Lung (tissue), 12 donors: ENCODE measurements around the gene CXCR3. TPM values are rescaled to one million over a fixed set of nuclear protein-coding genes. Genes with fewer than 3 reads are reported as not detected.
A peak's percentile ranks its signal among the peaks of the same experiment; 100 is the strongest.

ENCODE experiments used
- ATAC-seq: fragments of 200-7000 bp; cut with Tn5 transposase; one replicate; pipeline ENCODE4 v1.9.1; 2020; ENCODE audit warnings: moderate number of reproducible peaks; ENCODE audit not compliant: insufficient read depth, low FRiP score
- DNase-seq, 3 donors: peaks; one replicate each; pipeline ENCODE4 v3.0.0-alpha.2; 2013 to 2017
- H3K27ac ChIP-seq, 2 donors: one replicate each; pipeline ENCODE4 v1.5.1; 2013; ENCODE audit warnings: mild to moderate bottlenecking in 2 of 2, moderate library complexity in 2 of 2, control low read depth in 1 of 2, inconsistent platforms in 1 of 2, low read depth in 1 of 2, low read length in 1 of 2
- H3K27me3 ChIP-seq, 3 donors: one replicate each; pipeline ENCODE4 v1.5.1; 2013; ENCODE audit warnings: low read length in 2 of 3; ENCODE audit not compliant: control insufficient read depth in 3 of 3, insufficient read depth in 3 of 3
- H3K36me3 ChIP-seq, 4 donors: one replicate each; pipeline ENCODE4 v1.5.1; 2013; ENCODE audit warnings: low read length in 4 of 4, mild to moderate bottlenecking in 1 of 4, moderate library complexity in 1 of 4; ENCODE audit not compliant: control insufficient read depth in 4 of 4, insufficient read depth in 4 of 4
- H3K4me1 ChIP-seq, 5 donors: one replicate each; pipeline ENCODE4 v1.5.1; 2013; ENCODE audit warnings: low read length in 5 of 5, mild to moderate bottlenecking in 2 of 5, moderate library complexity in 1 of 5; ENCODE audit not compliant: control insufficient read depth in 5 of 5, insufficient read depth in 5 of 5
- H3K4me3 ChIP-seq: one replicate; pipeline ENCODE4 v1.5.1; 2013; ENCODE audit warnings: mild to moderate bottlenecking, control low read depth, moderate library complexity
- H3K9ac ChIP-seq, 2 donors: one replicate each; pipeline ENCODE4 v1.5.1; 2013; ENCODE audit warnings: low read length in 2 of 2, control low read depth in 1 of 2; ENCODE audit not compliant: insufficient read depth in 1 of 2
- H3K9me3 ChIP-seq, 4 donors: one replicate each; pipeline ENCODE4 v1.5.1; 2013; ENCODE audit warnings: low read length in 3 of 4, mild to moderate bottlenecking in 1 of 4, moderate library complexity in 1 of 4; ENCODE audit not compliant: control insufficient read depth in 4 of 4, insufficient read depth in 3 of 4
- CTCF ChIP-seq: IDR thresholded peaks from 2 replicates; pipeline ENCODE4 v1.5.1; 2012; ENCODE audit warnings: mild to moderate bottlenecking; ENCODE audit errors: control extremely low read depth, extremely low read depth
- WGBS, 2 donors: extraction: QIAGEN DNeasy Blood & Tissue Kit; methylation state at CpG; one replicate each; pipeline ENCODE4 v1.1.7; 2013; 5-methylcytosine and 5-hydroxymethylcytosine counted together
- polyA plus RNA-seq, 2 donors: library from polyadenylated mRNA; stranded (reverse); fragments of 200-250 nt; gene quantifications; one replicate each; pipeline ENCODE4 v1.2.1, GENCODE V29; 2013
- total RNA-seq, 2 donors: library from RNA; depleted of rRNA in 1 of 2; stranded (reverse); fragments of >200 nt in 1 of 2; gene quantifications; one replicate each; pipeline ENCODE4 v1.2.1, GENCODE V29; 2014 to 2021
- donor health status: control.
- donor health status: control.
- donor health status: Bipolar disorder and iron deficiency.
- donor health status: healthy.
- donor health status: DM: yes; HTN: yes; CAD: no.

The CXCR3 gene
- total and polyA plus RNA-seq, 4 donors, result 0.40 to 0.87 (median 0.68) TPM

- DNase-seq (no peak), ATAC-seq (no peak)
- TF ChIP-seq CTCF, result no peak
- Histone ChIP-seq H3K9ac (no peak overlapping the region), H3K9me3 (peaks cover 0 to 8% (median 3%) of the 10 kb centered on the region in 4 donors), H3K4me3 (no peak overlapping the region), H3K4me1 (peaks cover 0 to 5% (median 0%) of the 10 kb centered on the region in 5 donors), H3K36me3 (peaks cover 0 to 41% (median 15%) of the 10 kb centered on the region in 4 donors), H3K27me3 (peaks cover 0 to 4% (median 0%) of the 10 kb centered on the region in 3 donors), H3K27ac (no peak overlapping the region)
- 78 to 92% methylated on average over 2 of the region's 2 CpGs for WGBS, 2 donors
Observed at GRCh38 chrX:71607488-71607887, 10.8 kb downstream of the CXCR3 start.

- no peak overlapping the region for H3K4me3 ChIP-seq
- TF ChIP-seq CTCF, result no peak
- no peak overlapping the region for H3K9ac ChIP-seq
- peaks cover 0 to 5% (median 0%) of the 10 kb centered on the region in 5 donors for H3K4me1 ChIP-seq
- peak overlapping the region in 1 of 2 donors; percentile 4 for H3K27ac ChIP-seq
- peaks cover 0 to 8% (median 3%) of the 10 kb centered on the region in 4 donors for H3K9me3 ChIP-seq
- ATAC-seq (no peak), DNase-seq (no peak)
- peaks cover 0 to 4% (median 0%) of the 10 kb centered on the region in 3 donors for H3K27me3 ChIP-seq
- H3K36me3 ChIP-seq, result peaks cover 0 to 38% (median 14%) of the 10 kb centered on the region in 4 donors
- 40 to 53% methylated on average over 9 of the region's 9 CpGs for WGBS, 2 donors
Observed at GRCh38 chrX:71606536-71607216, 11.6 kb downstream of the CXCR3 start.

GRCh38 chrX:71604796-71605568, 13.3 kb downstream of the CXCR3 start:
- no peak overlapping the region for H3K9ac ChIP-seq
- WGBS, 2 donors, result 88 to 95% methylated on average over 8 of the region's 8 CpGs
- peaks cover 0 to 29% (median 9%) of the 10 kb centered on the region in 4 donors for H3K36me3 ChIP-seq
- no peak overlapping the region for H3K27ac ChIP-seq
- H3K9me3 ChIP-seq, result peaks cover 0 to 8% (median 3%) of the 10 kb centered on the region in 4 donors
- H3K4me3 ChIP-seq, result no peak overlapping the region
- H3K27me3 ChIP-seq, result no peaks in the 10 kb centered on the region
- DNase-seq, result no peak
- ATAC-seq, result no peak
- H3K4me1 ChIP-seq, result peaks cover 0 to 5% (median 0%) of the 10 kb centered on the region in 5 donors
- no peak for TF ChIP-seq CTCF
